Measurements from ENCODE around the gene GABPB2. TPM values are rescaled to one million over a fixed set of nuclear protein-coding genes. Genes with fewer than 3 reads are reported as not detected.

GABPB2 gene
- total RNA-seq, 1 experiment from 2014 or later = 8.1 TPM

- Histone ChIP-seq H3K4me3 (ENCODE audit: low read depth in 2 of 2, low read length in 2 of 2) (no peak overlapping the region), H3K4me1 (ENCODE audit: control insufficient read depth, insufficient read depth, low read length) (peaks cover 13% of the 10 kb centered on the region), H3K27me3 (ENCODE audit: control insufficient read depth, insufficient read depth, low read length) (no peaks in the 10 kb centered on the region), H3K27ac (ENCODE audit: low read length) (peak overlapping the region; percentile 99), H3K9me3 (ENCODE audit: control insufficient read depth, insufficient read depth, low read depth, low read length) (no peaks in the 10 kb centered on the region), H3K36me3 (ENCODE audit: control insufficient read depth, insufficient read depth, low read length) (peaks cover 2% of the 10 kb centered on the region; the same call in 1 of the 2 replicates)
- intact Hi-C loops (cut with micrococcal nuclease; ENCODE audit: unreplicated experiment) (no loop called here), in situ Hi-C loops (cut with HindIII; ENCODE audit: low pct_unique_long_range_greater_than_20kb, low sequenced_read_pairs) (no loop called here)
- POLR2A ChIA-PET = no interaction called here
- DNase-seq (ENCODE audit: low read depth, low spot score) = no peak
- TF ChIP-seq SIN3A (IDR thresholded peaks at IDR 0.05; ENCODE audit: borderline replicate concordance, insufficient read depth, low read depth, low read length) = no peak
- no peak for TF ChIP-seq CTCF (IDR thresholded peaks at IDR 0.05)
- no peak for TF ChIP-seq POLR2AphosphoS5 (IDR thresholded peaks at IDR 0.05; ENCODE audit: low read depth, low read length)
- no peak for TF ChIP-seq TCF7L2 (IDR thresholded peaks at IDR 0.05; ENCODE audit: low read depth, low read length)
- no peak for TF ChIP-seq REST (IDR thresholded peaks at IDR 0.05; ENCODE audit: insufficient read depth in 1 of 2, low read depth in 2 of 2, low read length in 1 of 2)
- CTCF ChIA-PET = no interaction called here
- no TSS peak for BruUV-seq (replicated peaks)
- ATAC-seq = no peak
Measured at GRCh38 chr1:151069103-151069486, 1.5 kb upstream of the GABPB2 start.

GRCh38 chr1:151072224-151072623 lies 1.7 kb downstream of the GABPB2 start:
- BruUV-seq (replicated peaks) = no TSS peak
- H3K36me3 ChIP-seq (ENCODE audit: control insufficient read depth, insufficient read depth, low read length) = peaks cover 2% of the 10 kb centered on the region; the same call in 1 of the 2 replicates
- no peaks in the 10 kb centered on the region for H3K9me3 ChIP-seq (ENCODE audit: control insufficient read depth, insufficient read depth, low read depth, low read length)
- H3K4me3 ChIP-seq (ENCODE audit: low read depth in 2 of 2, low read length in 2 of 2) = no peak overlapping the region
- DNase-seq (ENCODE audit: low read depth, low spot score) (no peak), ATAC-seq (no peak)
- peaks cover 13% of the 10 kb centered on the region for H3K4me1 ChIP-seq (ENCODE audit: control insufficient read depth, insufficient read depth, low read length)
- no peak for TF ChIP-seq TCF7L2 (IDR thresholded peaks at IDR 0.05; ENCODE audit: low read depth, low read length)
- no peak for TF ChIP-seq CTCF (IDR thresholded peaks at IDR 0.05)
- no peak for TF ChIP-seq POLR2AphosphoS5 (IDR thresholded peaks at IDR 0.05; ENCODE audit: low read depth, low read length)
- TF ChIP-seq SIN3A (IDR thresholded peaks at IDR 0.05; ENCODE audit: borderline replicate concordance, insufficient read depth, low read depth, low read length) = no peak
- TF ChIP-seq REST (IDR thresholded peaks at IDR 0.05; ENCODE audit: insufficient read depth in 1 of 2, low read depth in 2 of 2, low read length in 1 of 2) = no peak
- ChIA-PET POLR2A (no interaction called here), CTCF (no interaction called here)
- no peaks in the 10 kb centered on the region for H3K27me3 ChIP-seq (ENCODE audit: control insufficient read depth, insufficient read depth, low read length)
- in situ Hi-C loops (cut with HindIII; ENCODE audit: low pct_unique_long_range_greater_than_20kb, low sequenced_read_pairs) (no loop called here), intact Hi-C loops (cut with micrococcal nuclease; ENCODE audit: unreplicated experiment) (no loop called here)
- H3K27ac ChIP-seq (ENCODE audit: low read length) = no peak overlapping the region

All from Panc1 (cell line).